ENCODE measurements around the gene TMEM238. TPM values are rescaled to one million over a fixed set of nuclear protein-coding genes. Genes with fewer than 3 reads are reported as not detected.
A peak's percentile ranks its signal among the peaks of the same experiment; 100 is the strongest.

Gene TMEM238
- total and polyA plus RNA-seq, 9 of the 15 experiments (the other 6 are each of a cell fraction or from before 2014, with no cell fraction given): 0.18 to 5.1 (median 1.3) TPM; not detected in 4

DNA sequence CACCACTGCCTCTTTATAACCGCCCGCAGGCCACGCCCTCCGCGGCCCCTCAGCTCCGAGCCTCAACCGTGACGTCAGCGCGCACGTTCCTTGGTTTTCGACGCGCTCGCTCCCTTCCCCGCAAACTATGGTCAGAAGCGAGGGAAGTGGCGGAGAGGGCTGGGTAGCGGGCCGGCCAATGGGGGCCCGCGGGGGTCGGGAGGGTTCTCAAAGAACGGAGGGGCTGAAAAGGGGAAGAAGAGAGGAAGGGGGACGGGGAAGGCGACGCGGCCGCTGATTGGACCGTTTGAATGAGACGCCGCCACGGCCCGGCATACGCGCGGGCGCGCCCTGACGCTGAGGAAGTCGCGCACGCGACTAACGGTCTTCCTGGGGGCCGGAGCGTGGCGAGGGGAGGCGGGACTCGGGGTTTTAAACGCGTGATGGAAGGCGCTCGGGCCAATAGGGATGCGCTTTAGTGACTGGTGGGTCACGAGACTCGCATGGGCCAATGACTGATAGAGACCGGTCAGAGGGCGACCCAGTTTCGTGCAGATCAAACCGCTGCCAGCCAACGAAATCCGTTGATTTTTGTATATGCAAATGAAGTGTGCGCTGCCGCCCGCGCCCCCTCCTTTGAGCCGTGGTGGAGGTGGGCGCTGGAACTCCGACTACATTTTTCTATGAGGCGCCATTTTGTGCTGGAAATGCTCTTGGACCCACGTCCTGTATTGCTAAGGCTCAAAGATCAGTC, 23.9 kb upstream of the TMEM238 start (continued):
- TF ChIP-seq BCLAF1 (IDR thresholded peaks at IDR 0.05; ENCODE audit: borderline replicate concordance in 1 of 2, control insufficient read depth in 1 of 2, low read depth in 2 of 2, low read length in 1 of 2) (no peak), ESRRB (CRISPR knock-in tag; IDR thresholded peaks at IDR 0.05; ENCODE audit: borderline replicate concordance) (no peak), AFF4 (CRISPR knock-in tag; IDR thresholded peaks at IDR 0.05) (peak; percentile 60), KLF13 (tag; IDR thresholded peaks at IDR 0.05; ENCODE audit: borderline replicate concordance, low read depth) (0 out of 2 replicates have a peak, but pooled peaks have one; percentile 50), STAT5B (CRISPR knock-in tag; IDR thresholded peaks at IDR 0.05) (no peak), TGIF2 (CRISPR knock-in tag; IDR thresholded peaks at IDR 0.05) (0 out of 2 replicates have a peak, but pooled peaks have one; percentile 48), HMGN3 (IDR thresholded peaks at IDR 0.05; ENCODE audit: borderline replicate concordance, extremely low read depth, insufficient read length, low read depth, low read length) (peak; percentile 53), MTA2 (IDR thresholded peaks at IDR 0.05; ENCODE audit: low read depth) (no peak), GABPB1 (CRISPR knock-in tag; IDR thresholded peaks at IDR 0.05) (peak; percentile 84), COPS2 (conservative IDR thresholded peaks at IDR 0.05) (no peak), ZSCAN29 (IDR thresholded peaks at IDR 0.05) (no peak), MYBL2 (IDR thresholded peaks at IDR 0.05; ENCODE audit: low read depth) (peak; percentile 100), MYBL2 (CRISPR knock-in tag; IDR thresholded peaks at IDR 0.05; ENCODE audit: borderline replicate concordance) (peak; percentile 100; the same call in 1 of the 2 replicates), ZBTB7A (IDR thresholded peaks at IDR 0.05; ENCODE audit: borderline replicate concordance, control insufficient read depth, low read depth, low read length) (peak; percentile 11), PHF8 (IDR thresholded peaks at IDR 0.05; ENCODE audit: borderline replicate concordance, low read length) (peak; percentile 44; the same call in 1 of the 2 replicates)
- TF ChIP-seq, protein P1, sequence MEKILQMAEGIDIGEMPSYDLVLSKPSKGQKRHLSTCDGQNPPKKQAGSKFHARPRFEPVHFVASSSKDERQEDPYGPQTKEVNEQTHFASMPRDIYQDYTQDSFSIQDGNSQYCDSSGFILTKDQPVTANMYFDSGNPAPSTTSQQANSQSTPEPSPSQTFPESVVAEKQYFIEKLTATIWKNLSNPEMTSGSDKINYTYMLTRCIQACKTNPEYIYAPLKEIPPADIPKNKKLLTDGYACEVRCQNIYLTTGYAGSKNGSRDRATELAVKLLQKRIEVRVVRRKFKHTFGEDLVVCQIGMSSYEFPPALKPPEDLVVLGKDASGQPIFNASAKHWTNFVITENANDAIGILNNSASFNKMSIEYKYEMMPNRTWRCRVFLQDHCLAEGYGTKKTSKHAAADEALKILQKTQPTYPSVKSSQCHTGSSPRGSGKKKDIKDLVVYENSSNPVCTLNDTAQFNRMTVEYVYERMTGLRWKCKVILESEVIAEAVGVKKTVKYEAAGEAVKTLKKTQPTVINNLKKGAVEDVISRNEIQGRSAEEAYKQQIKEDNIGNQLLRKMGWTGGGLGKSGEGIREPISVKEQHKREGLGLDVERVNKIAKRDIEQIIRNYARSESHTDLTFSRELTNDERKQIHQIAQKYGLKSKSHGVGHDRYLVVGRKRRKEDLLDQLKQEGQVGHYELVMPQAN (IDR thresholded peaks at IDR 0.05; ENCODE audit: borderline replicate concordance): peak; percentile 38; the same call in 1 of the 2 replicates

All from K562 (cell line).